Thyroid gland (tissue), 4 donors: ENCODE data around the gene TBX3.
A peak's percentile ranks its signal among the peaks of the same experiment; 100 is the strongest.

Experiments used
- POLR2A ChIP-seq, 2 donors: fragments of 450-650 bp; IDR thresholded peaks; one replicate each; pipeline ENCODE4 v1.6.1; 2017; ENCODE audit warnings: antibody characterized with exemption in 2 of 2, mild to moderate bottlenecking in 2 of 2, moderate library complexity in 1 of 2
- TF ChIP-seq, protein P1 (sequence below), 6 experiments: fragments of 200-600 bp in 3 of 6; fragments of 450-650 bp in 3 of 6; sonication (generic) in 3 of 6; IDR thresholded peaks; one replicate each; pipeline ENCODE4 v1.5.1; 2016 to 2019; ENCODE audit warnings: antibody characterized with exemption in 6 of 6, mild to moderate bottlenecking in 2 of 6, inconsistent platforms in 1 of 6, moderate library complexity in 1 of 6

DNA sequence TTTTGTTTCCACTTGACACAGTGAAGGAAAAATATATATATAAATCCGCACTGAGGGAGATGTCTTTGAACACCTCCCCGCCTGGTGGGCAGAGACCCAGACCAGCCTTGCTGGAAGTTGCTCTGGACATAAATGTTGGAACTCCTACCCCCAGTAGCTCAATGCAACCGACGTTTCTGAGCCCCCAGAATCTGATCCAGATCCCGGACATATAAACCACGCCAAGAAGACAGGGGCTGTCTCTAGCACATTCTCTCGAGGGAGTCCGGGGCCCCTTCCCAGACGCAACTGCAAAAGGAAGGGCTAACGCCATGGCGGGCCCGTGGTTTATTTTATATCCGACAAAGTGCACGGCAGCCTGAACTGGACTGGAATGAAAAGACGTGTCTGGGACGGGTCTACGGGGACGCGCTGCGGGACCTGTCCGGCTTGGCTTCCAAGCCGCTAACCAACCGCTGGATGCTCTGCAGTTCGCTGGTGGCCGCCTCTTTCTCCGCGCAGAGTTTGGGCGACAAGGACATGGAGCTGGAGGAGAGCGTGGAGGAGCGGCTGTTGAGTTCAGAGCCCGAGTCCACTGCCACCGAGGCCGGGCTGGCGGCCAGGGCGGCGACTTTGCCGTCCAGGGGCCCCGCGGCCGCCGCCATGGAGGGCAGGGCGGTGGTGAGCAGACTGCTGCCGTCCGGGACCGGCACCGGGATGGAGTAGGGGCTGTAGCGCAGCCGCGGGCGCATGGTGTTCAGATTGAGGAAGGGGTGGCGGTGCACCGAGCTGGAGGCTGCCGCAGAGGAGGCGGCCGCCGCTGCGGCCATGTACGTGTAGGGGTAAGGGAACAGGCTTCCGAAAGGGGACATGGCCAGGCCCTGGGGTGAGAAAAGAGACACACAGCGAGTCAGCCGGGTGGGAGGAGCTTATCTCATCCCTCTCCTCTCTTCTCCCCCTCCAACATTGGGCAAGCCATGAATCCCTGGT, 12.2 kb downstream of the TBX3 start:
- TF ChIP-seq, protein P1, sequence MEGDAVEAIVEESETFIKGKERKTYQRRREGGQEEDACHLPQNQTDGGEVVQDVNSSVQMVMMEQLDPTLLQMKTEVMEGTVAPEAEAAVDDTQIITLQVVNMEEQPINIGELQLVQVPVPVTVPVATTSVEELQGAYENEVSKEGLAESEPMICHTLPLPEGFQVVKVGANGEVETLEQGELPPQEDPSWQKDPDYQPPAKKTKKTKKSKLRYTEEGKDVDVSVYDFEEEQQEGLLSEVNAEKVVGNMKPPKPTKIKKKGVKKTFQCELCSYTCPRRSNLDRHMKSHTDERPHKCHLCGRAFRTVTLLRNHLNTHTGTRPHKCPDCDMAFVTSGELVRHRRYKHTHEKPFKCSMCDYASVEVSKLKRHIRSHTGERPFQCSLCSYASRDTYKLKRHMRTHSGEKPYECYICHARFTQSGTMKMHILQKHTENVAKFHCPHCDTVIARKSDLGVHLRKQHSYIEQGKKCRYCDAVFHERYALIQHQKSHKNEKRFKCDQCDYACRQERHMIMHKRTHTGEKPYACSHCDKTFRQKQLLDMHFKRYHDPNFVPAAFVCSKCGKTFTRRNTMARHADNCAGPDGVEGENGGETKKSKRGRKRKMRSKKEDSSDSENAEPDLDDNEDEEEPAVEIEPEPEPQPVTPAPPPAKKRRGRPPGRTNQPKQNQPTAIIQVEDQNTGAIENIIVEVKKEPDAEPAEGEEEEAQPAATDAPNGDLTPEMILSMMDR (IDR thresholded peaks at IDR 0.05) = no peak
- peak in 1 of 2 donors; percentile 59 for TF ChIP-seq POLR2A (IDR thresholded peaks at IDR 0.05)
